GM19463 (cell line): ENCODE data around the gene ZNF524.
A peak's percentile ranks its signal among the peaks of the same experiment; 100 is the strongest.

Experiments used
- ATAC-seq: cut with Tn5 transposase; IDR thresholded peaks from one replicate; pipeline ENCODE4 v1.9.1; 2021; ENCODE audit warnings: mild to moderate bottlenecking, moderate library complexity; ENCODE audit not compliant: unreplicated experiment

Gene ZNF524

DNA sequence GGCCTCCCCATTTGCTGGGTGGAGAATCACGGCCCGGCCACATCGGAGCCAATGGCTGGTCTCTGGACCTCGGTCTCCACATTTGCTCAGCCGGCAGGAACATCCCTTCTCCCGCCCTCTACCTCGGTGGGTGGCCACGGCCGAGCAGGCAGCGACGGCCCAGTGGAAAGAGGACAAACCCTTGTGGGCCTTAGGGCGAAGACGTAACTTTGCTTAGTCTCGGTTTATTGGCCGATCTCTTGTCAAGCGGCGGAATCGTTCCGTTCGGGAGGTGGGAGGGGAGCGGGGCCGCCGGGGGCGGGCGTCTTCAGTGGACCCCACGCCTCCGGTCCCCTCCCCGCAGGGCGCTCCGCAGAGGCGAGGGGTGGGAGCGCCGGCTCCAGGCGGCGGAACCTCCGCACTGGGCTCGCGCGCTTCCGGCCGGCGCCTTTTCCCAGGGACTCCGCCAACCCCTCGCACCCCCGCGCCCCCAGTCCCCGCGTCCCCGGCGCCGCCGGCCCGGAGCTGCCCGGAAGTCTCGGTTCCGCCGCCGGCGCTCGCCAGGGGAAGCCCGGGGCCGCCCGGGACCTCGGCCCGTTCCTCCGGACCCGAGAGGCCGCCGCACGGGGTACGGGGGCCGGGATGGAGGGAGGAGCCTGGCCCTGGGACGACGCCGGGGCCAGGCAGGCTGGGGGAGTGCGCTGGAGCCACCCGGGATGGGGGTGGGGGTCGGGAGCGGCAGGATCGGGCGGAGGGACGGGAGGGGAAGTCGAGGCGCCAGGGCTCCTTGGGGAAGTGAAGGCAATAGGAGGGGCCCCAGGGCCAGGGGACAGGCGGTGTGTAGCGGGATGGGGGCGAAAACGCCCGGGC, 40.7 kb downstream of the ZNF524 start, which contains the start of gene ZNF580:
Gene ZNF580, plus strand, starts transcription at position 426 of the 849 bp plus-strand sequence. CDS start 1,507 bp downstream, outside the sequence.
- ATAC-seq, result no peak

DNA sequence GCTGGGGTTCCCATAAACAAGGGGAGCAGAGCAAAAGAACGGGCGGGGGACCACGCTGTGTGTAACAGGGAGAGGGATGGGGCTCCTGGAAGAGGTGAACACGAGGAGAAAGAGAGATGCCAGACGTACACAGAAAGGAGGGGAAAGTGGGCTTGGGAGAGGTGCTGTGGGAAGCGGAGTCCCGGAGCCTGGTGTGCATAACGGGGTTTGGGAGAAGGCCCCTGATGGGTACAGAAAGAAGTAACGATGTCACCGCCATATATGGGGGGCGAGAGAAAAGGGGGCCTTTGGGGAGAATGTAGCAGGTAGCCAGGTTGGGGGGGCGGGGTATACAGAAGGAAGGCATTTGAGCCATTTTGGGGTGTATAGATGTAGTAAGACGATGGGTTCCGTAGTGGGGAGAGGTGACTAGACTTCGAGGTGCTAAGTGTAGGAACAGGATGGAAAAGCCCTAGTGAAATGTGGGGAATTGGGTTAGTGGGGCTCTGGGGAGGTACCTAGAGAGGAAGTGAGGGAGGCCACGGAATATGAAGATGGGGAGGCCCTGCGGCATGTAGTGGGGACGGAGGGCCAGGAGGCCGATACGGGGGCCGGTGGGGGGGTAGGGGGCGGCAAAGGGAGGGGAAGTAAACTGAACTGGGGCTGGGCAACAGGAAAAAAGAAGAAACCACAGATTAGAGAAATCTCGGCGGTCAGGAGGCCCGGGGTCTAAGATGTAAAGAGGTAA, 41.5 kb downstream of the ZNF524 start:
- no peak for ATAC-seq

DNA sequence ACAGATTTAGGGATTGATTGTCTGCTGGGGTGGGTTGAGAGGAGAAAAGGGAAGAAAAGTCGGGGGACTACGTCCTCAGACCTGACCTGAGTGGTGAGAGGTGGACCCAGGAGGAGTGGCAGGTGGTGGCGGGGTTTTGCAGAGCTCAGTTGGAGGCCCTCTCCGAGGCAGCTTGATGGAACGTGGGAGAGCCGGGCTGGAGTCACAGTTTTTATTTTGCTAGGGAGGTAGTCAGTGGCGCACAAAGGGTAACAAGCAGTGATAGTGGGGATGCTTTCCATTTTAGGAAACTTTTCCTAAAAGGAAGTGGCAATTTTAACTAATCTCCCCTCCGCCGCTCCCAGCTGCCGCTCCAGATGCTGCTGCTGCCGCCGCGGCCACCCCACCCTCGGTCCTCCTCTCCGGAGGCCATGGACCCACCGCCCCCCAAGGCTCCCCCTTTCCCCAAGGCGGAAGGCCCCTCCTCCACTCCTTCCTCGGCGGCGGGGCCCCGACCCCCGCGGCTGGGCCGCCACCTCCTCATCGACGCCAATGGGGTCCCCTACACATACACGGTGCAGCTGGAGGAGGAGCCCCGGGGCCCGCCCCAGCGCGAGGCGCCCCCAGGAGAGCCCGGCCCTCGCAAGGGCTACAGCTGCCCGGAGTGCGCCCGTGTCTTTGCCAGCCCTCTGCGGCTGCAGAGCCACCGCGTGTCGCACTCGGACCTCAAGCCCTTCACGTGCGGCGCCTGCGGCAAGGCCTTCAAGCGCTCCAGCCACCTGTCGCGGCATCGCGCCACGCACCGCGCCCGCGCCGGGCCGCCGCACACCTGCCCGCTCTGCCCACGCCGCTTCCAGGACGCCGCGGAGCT, 42.3 kb downstream of the ZNF524 start:
- ATAC-seq, result peak; percentile 1

DNA sequence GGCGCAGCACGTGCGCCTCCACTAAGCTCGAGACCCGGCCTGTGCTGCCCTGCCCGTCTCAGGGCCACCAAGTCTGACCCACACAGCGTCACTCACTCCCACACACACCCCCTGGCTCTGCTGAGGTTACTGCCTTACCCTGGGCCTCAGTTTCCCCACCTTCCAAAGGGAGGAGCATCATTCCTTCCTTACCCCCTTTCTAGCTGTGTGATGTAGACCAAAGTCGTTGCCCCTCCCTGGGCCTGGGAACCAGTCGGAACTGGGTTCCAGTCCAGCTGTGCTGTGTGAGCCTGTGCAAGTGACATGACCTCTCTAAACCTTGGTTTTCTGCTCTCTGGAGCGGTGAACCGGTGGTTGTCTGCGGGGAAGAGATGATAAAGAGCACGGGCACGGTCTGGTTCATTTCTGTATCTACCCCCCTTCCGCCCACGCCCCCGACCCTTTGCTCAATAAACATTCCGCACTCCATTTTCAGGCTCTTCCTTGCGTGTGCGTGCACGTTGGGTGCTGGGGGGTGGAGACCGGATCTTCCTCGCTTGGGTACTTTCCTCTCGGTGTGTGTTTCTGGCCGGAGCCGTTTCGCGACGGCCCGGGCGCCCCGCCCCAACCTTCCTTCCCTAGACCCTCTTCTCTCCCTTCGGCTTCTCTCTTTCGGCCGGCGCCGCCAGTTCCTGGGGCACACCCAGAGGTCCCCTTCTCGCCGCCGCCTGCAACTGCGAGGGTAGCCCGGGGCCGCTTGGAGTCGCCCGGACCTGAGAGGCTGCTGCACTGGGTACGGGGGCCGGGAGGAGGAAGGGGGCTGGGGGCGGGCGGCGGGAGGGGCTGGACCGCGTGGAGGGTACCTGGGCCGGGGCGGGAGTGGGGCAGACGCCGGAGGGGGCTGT, 43.2 kb downstream of the ZNF524 start, which contains the start of gene ZNF581:
Gene ZNF581, plus strand, starts transcription at position 647 of the 884 bp plus-strand sequence. CDS start 923 bp downstream, outside the sequence.
- peak; percentile 39 for ATAC-seq

DNA sequence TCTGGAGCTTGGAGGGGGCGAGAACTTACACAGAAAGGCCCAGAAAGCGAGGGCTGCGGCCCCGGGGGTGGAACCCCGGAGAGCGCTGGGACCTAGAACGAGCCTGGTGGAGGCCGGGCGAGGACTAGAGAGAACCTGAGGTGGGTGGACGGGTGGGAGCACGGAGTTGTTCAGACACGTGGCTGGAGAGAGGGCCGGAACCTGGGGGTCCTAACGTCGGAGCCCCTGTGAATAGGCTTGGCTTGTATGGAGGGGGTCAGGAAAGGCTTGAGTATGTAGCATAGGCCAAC, 43.7 kb downstream of the ZNF524 start:
- ATAC-seq, result no peak

DNA sequence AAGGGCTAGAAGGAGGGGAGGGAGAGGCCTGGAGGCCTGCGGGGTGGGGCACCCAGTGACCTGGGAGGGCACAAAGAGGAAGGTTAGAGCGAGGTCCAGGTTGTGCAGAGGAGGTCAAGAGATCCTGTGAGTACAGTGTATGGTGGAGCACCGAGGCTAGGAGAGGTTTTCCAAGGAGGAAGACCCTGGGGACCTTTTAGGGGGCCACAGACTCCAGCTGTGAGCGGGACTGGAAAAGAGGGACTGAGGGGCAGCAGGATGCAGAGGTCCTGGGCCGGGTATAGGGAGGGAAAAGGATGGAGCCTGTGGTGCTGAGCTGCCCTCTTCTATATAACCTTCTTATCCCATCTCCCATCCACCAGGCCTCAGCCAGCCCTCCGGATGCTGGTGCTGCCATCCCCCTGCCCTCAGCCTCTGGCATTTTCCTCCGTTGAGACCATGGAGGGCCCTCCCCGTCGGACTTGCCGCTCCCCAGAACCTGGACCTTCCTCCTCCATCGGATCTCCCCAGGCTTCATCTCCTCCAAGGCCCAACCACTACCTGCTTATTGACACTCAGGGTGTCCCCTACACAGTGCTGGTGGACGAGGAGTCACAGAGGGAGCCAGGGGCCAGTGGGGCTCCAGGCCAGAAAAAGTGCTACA, 44.2 kb downstream of the ZNF524 start:
- ATAC-seq, result no peak

DNA sequence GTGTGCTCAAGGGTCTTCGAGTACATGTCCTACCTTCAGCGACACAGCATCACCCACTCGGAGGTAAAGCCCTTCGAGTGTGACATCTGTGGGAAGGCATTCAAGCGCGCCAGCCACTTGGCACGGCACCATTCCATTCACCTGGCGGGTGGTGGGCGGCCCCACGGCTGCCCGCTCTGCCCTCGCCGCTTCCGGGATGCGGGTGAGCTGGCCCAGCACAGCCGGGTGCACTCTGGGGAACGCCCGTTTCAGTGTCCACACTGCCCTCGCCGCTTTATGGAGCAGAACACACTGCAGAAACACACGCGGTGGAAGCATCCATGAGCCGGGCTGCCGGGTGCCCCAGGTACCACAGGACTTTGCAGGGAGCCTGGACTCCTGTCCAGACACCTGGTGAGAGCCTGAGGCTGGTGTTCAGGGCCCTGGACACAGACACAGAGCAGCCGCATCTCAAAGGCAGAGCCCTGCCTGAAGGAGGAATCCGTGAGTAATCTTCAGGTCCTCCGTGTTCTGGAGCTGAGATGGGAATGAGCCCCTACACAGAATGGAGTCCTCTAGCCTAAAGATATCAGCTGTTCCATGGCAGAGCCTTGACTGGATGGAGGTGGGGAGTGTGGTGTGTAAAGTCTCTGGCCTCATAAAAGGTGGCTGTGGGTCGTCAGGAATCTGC, 44.9 kb downstream of the ZNF524 start:
- no peak for ATAC-seq

DNA sequence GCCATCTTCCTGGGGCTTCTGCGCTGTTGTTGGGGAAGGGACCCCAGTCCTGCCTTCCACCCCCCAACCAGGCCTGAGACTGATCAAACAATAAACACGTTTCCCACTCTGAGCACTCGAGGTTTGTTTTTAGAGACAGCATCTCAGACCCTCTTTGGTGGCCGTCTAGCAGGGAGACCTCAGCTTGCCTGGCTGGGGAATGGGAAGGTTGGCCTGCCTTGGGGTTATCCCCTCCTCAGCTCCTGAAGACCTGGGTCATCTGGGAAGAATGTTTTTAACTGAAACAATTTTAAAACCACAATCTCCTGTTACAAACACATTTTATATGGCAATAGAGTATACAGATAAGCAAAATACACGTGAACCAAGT, 45.4 kb downstream of the ZNF524 start:
- ATAC-seq, result no peak

DNA sequence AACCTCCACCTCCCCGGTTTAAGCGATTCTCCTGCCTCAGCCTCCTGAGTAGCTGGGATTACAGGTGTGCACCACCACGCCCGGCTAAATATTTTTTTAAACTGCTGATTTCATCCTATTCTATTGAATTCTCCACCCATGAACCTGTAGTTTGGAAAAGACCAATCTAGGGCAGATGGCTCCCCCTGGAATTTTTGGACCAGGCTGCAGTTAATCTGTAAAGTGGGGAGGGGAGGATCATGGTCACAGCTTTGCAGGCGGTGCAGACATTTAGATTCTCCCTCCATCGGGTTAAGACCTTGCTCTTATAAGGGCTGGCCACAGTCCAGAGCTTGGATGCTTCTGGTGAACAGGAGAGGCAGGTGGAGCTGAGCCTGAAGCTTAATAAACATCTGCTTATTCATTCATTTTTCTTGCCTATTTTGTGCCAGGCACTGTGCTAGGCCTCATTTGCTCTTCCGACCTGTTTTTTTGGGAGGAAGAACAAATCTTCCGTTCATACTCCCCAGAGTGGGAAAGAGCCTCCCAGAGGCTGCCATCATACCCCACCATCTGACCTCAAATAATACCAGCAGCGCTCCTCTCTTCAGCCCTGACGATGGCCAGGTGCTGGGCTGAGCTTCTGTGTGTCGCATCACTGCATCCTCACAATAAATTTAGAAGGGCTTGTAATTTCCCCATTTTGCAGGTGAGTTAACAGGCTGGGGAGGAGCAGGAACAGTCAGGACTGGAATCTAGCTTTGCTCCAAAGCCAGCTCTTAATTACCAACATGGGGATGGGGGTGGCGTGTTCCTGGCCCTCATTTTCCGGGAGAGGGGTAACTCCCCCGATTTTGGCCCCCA, 47.0 kb downstream of the ZNF524 start:
- no peak for ATAC-seq

DNA sequence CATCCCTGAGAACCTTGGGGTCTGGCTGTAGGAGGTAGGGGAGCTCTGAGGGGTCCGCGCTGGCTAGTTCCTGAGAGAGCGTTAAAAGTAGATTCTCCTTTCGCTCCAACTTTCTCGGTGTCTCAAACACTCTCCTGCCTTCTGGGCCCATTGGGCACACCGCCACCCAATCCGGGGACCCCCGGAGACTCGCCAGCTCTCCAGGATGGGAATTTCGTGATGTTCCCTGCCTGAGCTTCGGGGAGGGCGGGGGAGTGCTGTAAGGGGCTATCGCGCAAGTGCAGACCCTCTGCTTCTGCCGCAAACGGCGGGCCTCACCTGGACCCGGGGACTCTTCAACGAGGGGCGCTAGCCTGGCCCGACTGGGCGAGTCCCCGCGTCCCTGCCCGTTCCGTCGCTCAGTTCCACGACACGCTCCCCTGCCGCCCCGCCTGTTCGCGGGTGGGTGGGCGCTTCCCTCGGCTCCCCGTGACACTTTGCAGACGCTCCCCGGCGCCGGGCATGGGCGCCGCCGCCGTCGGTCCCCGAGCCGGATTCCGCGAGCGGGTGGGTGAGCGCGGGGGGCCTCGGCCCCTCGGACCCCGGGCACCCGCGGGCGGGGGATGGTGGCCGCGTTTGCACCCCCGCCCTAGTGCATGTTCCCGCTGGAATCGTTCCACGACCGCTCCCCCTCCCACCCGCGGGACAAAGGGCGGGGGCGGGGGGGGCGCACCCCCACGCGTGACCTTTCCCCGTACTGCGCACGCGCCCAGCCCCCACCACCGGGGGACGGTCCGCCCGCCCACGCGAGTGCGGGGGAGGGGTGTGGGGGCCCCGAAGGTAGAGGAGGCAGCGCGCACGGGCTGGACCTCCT, 47.9 kb downstream of the ZNF524 start, which contains the start of gene CCDC106:
Gene CCDC106, plus strand, starts transcription at position 481 of the 853 bp plus-strand sequence. CDS start 835 bp downstream, outside the sequence.
- peak; percentile 36 for ATAC-seq

DNA sequence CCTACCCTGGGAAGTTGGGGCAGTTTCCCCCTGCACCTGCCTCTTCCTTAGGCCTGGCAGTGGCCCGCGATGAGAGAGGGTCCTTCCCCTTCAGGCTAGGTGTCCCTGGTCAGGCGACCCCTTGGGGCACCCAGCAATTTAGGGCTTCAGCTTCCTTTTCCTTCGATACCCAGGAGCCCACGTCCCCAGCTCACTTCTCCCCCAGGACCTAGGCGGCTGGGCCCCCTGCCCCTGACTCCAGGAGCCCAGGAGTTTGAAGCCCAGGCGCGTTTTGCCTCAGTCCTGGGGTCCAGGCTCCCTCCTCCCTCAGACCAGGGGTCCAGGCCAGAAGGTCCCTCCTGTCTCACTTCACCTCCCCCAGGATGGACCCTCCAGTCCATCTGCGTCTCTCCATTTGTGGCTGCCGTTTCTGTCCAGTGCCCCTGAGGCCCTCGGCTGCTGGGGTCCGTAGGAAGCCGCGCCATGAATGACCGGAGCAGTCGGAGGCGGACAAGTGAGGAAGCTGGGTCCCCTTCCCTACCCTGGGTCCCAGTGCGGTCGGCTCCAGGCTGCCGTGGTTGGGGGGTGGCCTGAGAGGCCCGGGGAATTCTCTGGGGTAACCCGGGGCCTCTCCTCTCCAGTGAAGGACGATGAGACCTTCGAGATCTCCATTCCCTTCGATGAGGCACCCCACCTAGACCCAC, 48.6 kb downstream of the ZNF524 start:
- ATAC-seq, result no peak

DNA sequence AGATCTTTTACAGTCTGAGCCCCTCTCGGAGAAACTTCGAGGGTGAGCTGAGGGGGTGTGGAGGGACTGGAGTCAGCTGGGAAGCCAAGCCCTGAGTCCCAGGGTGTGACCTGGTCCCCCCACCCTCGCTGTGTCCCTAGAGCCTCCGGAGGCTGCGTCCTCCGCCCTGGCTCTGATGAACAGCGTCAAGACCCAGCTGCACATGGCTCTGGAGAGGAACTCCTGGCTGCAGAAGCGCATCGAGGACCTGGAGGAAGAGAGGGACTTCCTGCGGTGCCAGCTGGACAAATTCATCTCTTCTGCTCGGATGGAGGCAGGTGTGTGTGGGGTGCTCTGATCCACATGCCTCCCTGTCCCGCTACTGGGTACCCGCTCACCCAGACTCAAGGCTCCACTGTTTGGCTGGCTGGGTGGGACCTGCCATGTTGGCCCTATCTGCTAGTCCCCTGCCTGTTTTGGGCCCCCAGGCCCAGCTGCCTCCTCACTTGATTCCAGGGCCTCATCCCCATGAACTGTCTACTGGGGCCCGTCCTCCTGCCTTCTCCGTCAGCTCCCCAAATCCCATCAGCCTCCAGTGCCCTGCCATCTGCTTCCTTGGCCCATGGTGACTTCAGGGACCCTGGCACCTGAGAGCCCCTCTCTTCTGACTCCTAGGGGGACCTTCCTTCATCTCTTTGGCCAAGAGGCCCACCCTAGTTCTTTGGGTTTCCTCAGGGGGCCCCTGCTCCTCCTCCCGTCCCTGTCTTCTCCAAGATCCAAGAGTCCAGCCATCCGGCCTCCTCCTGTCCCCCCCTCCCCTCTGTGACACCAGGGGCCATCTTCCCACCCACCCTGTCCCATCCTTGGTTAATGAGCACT, 49.4 kb downstream of the ZNF524 start:
- ATAC-seq, result no peak

DNA sequence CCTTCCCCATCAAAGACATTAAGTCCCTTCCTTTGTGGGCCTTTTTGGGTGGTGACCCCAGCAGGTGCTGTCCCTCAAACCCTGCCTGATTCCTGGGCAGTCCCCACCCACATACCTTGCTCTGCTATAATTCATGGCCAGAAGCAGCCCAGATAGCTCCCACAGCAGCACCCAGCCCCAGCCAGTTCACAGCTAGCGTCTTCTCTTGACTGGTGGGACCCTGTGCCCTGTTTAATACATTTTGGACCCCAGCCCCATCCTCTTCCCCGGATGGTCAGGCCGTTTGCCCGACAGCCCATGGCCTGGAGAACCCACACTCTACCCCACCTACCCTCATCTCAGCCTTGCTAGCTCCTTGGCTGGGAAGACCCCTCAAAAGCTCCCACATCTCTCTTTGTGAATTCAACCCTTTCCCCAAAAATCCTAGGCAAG, 50.1 kb downstream of the ZNF524 start:
- no peak for ATAC-seq

DNA sequence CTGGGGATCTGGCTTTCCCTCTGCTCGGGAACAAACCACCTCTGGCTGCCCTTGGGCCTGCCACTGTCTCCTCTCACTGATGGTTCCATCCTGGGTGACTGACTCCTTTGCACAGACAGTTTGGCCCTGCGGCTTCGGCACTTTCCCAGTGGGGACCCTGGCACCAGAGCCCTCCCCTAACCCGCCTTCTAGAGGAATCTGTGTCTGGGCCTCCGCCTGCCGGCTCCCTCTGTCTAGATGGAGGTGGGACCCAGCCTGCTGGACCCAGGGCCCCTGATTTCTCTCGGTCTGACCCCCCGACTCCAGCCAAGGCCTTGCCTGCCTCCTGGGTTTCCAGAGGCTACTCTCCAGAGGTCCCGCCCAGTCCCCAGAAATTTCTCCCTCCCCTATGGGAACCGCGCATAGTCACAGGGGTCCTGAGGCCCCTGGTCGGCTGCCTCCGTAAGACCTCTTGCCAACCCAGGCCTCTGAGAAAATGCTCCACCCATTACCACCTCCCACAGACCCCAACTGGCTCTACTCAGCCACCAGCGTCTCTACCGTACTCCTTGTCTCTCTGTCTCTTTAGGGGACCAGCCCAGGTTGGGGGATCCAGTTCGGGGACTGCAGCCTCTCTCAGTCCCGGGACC, 50.6 kb downstream of the ZNF524 start:
- ATAC-seq, result no peak

DNA sequence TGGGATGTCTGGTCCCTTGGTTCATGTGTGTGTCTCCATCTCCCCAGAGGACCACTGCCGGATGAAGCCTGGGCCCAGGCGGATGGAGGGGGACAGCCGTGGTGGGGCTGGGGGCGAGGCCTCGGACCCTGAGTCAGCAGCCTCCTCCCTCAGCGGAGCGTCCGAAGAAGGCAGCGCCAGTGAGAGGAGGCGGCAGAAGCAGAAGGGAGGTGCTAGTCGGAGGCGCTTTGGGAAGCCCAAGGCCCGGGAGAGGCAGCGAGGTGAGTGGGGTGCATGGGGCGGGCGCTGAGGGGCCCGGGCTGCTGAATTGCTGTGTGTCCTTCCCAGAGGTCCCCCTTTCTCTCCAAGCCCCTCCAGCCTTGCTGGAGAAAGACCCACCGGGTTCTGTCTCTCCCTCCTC, 51.1 kb downstream of the ZNF524 start:
- ATAC-seq, result no peak
